ENCODE data around the gene RNF149.

GRCh38 chr2:101265893-101266499 is 42.5 kb downstream of the RNF149 start:
- TF ChIP-seq CTCF (IDR thresholded peaks at IDR 0.05) (no peak), ZFX (IDR thresholded peaks at IDR 0.05; ENCODE audit: borderline replicate concordance) (no peak)
